SJSA1 (cell line): ENCODE measurements around the gene PTPRM. TPM values are rescaled to one million over a fixed set of nuclear protein-coding genes. Genes with fewer than 3 reads are reported as not detected.
A peak's percentile ranks its signal among the peaks of the same experiment; 100 is the strongest.

Experiments used
- DNase-seq, 2 experiments: peaks; one replicate each; pipeline ENCODE4 v3.0.0-alpha.2; 2015 to 2020; ENCODE audit warnings: low spot score in 2 of 2, low read depth in 1 of 2
- H3K27ac ChIP-seq: fragments of 250-450 bp; sonication (Bioruptor Pico); 2 replicates; pipeline ENCODE4 v1.5.1; 2020; ENCODE audit warnings: mild to moderate bottlenecking, moderate library complexity
- H3K27me3 ChIP-seq: fragments of 250-450 bp; sonication (Bioruptor Pico); replicated peaks from 2 replicates; pipeline ENCODE4 v1.5.1; 2020; ENCODE audit warnings: mild to moderate bottlenecking, moderate library complexity
- H3K36me3 ChIP-seq: fragments of 250-450 bp; sonication (Bioruptor Pico); 2 replicates; pipeline ENCODE4 v1.5.1; 2020; ENCODE audit warnings: mild to moderate bottlenecking
- H3K4me1 ChIP-seq: fragments of 250-450 bp; sonication (Bioruptor Pico); replicated peaks from 2 replicates; pipeline ENCODE4 v1.6.1; 2021; ENCODE audit warnings: mild to moderate bottlenecking
- H3K4me3 ChIP-seq: fragments of 250-450 bp; sonication (Bioruptor Pico); 2 replicates; pipeline ENCODE4 v1.5.1; 2020; ENCODE audit warnings: mild to moderate bottlenecking
- H3K9me3 ChIP-seq: fragments of 250-450 bp; sonication (Bioruptor Pico); replicated peaks from 2 replicates; pipeline ENCODE4 v1.5.1; 2020; ENCODE audit warnings: mild to moderate bottlenecking
- total RNA-seq: library from RNA; depleted of rRNA; stranded (reverse); fragments of >200 nt; shearing (Covaris generic); gene quantifications from 2 replicates; pipeline ENCODE4 v1.2.3, GENCODE V29; 2014

The PTPRM gene
- total RNA-seq, 1 experiment from 2014 or later, result 68.3 TPM

DNA sequence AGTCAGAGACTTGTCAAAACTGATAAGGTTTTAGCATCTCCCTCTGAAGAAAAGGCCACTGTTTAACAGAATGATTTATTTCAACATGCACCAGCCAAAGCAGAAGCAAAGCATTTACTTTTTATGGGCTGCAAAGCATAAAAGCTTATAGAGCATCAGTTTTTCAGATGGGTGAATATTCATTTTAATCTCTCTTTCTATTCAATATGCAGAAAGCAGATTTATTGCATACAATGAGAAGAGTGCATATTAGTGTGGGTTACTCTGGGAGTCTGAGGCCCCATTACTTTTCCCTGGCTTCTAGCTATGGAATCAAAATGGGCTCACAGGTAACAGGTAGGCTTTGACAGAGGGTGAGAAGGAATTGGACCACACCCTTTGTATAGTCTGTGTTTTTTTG, 9.0 kb downstream of the PTPRM start:
- H3K36me3 ChIP-seq, result no peaks in the 10 kb centered on the region
- H3K27me3 ChIP-seq, result no peaks in the 10 kb centered on the region
- peak overlapping the region; percentile 75 for H3K27ac ChIP-seq
- H3K4me3 ChIP-seq, result no peak overlapping the region
- DNase-seq, result peak in 1 of 2 experiments; percentile 21
- H3K4me1 ChIP-seq, result peaks cover 72% of the 10 kb centered on the region
- no peaks in the 10 kb centered on the region for H3K9me3 ChIP-seq

DNA sequence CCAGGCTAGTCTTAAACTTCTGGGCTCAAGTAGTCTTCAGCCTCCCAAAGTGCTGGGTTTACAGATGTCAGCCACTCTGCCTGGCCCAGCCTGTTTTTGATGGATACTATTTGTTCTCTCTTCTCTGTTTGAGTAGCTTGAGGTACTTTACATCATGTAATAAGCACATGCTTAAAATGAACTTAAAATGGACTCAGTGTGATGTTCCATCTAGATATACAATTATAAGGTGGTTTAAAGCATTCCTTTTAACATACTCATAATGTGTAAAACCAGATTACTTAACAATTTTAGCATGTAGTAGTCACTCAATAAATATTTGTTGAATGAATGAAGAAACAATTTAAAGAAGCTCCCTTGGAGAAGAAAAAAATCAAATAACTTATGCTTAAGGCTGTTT, 9.6 kb downstream of the PTPRM start:
- Histone ChIP-seq H3K36me3 (no peaks in the 10 kb centered on the region), H3K27ac (peak overlapping the region; percentile 75), H3K4me3 (no peak overlapping the region), H3K27me3 (no peaks in the 10 kb centered on the region), H3K9me3 (no peaks in the 10 kb centered on the region), H3K4me1 (peaks cover 66% of the 10 kb centered on the region)
- peak in 1 of 2 experiments; percentile 70 for DNase-seq

DNA sequence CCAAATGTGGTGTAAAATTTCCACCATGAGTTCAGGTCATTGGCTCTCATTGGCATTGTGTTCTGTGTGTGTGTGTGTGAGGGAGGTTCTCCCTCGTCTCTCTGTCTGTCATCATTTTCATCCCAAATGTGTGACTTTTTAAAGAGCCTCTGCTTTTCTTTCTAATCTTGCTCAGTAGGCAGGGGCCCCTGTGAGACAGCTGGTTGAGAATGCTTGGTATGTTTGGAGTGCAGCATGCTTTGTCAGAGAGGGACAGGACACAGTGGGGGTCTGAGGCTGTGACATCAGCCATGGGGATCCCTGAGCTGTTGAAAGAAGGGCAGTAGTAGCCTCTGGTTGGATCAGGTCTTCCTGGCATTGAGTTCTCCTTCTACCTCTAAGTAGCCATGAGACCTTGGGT, 10.6 kb downstream of the PTPRM start:
- peak; percentile 90 to 91 for DNase-seq
- H3K4me3 ChIP-seq, result no peak overlapping the region
- no peaks in the 10 kb centered on the region for H3K27me3 ChIP-seq
- no peaks in the 10 kb centered on the region for H3K9me3 ChIP-seq
- no peaks in the 10 kb centered on the region for H3K36me3 ChIP-seq
- H3K27ac ChIP-seq, result peak overlapping the region; percentile 75
- H3K4me1 ChIP-seq, result peaks cover 60% of the 10 kb centered on the region

DNA sequence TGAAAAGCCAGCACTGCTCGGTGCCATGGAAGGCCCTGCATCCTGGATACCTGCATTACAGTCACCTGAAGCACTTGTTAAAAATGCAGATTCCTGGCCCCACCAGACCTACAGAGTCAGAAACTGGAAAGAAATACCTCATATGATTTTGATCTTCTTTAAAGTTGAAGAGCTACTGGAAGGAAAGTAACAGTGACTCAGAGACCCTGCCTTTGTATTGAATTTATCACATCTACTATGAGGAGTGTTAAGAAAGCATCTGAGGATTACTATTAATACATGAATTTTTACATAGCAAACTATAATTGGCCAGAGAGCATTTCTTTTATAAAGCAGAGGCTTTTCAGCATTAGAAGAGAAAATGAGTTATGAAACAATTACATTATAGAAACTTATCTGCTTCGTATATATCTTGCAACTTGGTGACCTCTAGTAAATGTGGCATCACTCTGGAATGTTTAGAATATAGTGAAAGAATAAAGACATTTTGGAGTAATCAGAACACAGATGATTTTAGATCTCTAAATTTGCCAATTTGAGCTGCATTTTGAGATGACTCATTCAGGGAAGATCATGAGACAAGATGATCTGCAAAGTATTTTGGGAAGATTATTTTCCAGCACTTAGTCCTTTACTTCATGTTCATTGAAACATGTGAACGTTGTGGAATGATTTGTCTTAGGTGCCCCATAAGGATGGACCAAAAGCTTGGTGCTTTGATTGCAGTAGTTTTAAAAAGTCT, 12.2 kb downstream of the PTPRM start:
- no peak overlapping the region for H3K4me3 ChIP-seq
- peaks cover 50% of the 10 kb centered on the region for H3K4me1 ChIP-seq
- no peaks in the 10 kb centered on the region for H3K27me3 ChIP-seq
- H3K27ac ChIP-seq, result peak overlapping the region; percentile 39
- no peaks in the 10 kb centered on the region for H3K36me3 ChIP-seq
- no peaks in the 10 kb centered on the region for H3K9me3 ChIP-seq
- DNase-seq, result peak in 1 of 2 experiments; percentile 35

DNA sequence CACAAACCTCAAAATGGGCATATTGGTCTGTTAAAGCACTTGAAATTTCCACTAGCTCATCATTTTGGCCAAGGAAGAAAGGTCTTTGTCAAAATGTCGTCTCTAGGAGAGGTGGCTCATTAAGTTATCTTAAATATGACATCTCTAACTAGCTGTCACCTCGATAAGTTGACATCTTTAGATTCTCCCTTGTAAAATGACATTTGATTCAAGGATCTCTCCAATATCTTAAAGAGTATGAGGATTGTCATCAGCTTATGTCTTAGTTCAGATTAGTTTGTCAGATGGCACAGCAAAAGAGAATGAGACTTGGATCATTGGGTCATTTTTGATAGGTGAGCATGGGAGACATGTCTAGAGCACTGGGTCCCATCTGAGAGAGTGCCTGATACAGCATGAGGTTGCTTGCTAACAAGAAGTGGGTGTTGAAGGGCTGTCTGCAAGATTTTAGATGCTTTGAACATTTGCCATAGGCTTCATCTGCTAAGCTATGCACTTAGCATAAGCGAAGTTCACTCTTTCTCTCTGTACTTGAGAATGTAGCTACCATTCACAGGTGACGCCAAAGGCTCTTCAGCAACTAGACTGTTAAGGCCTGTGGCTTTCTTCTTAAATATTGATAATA, 12.9 kb downstream of the PTPRM start:
- H3K9me3 ChIP-seq, result no peaks in the 10 kb centered on the region
- H3K27me3 ChIP-seq, result no peaks in the 10 kb centered on the region
- H3K36me3 ChIP-seq, result no peaks in the 10 kb centered on the region
- H3K4me3 ChIP-seq, result no peak overlapping the region
- H3K4me1 ChIP-seq, result peaks cover 50% of the 10 kb centered on the region
- DNase-seq, result no peak
- H3K27ac ChIP-seq, result no peak overlapping the region

DNA sequence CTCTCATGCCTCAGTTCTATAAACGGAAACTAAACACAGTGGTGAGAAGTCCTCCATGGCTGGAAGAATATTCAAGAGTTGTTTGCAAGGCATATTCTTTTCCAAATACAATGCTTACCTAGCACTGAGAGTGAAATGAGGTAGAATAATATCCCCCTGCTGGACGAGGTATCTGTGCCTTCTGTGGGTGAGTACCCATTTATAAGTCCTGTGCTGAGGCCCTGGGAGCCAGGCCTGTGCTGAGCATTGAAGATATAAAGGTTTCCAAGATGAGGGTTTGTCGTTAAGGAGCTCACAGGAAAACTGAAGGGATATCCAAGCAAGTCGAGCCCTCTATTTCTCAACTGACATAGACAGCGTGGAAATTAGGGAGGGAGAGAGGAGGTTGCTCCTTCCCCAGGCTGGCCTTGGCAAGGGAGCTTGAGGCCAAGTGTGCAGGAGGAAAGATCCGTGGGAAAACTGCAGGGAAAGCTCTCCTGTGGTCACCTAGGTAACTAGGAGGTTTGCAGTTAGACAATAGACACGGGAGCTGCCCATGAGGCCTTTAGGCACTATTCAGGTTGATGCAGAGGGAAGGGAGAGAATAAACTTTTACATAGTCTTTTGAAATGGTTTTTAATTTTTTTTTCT, 17.6 kb downstream of the PTPRM start:
- no peak overlapping the region for H3K4me3 ChIP-seq
- no peaks in the 10 kb centered on the region for H3K36me3 ChIP-seq
- no peak for DNase-seq
- H3K27me3 ChIP-seq, result no peaks in the 10 kb centered on the region
- peaks cover 3% of the 10 kb centered on the region for H3K4me1 ChIP-seq
- no peaks in the 10 kb centered on the region for H3K9me3 ChIP-seq
- H3K27ac ChIP-seq, result no peak overlapping the region

DNA sequence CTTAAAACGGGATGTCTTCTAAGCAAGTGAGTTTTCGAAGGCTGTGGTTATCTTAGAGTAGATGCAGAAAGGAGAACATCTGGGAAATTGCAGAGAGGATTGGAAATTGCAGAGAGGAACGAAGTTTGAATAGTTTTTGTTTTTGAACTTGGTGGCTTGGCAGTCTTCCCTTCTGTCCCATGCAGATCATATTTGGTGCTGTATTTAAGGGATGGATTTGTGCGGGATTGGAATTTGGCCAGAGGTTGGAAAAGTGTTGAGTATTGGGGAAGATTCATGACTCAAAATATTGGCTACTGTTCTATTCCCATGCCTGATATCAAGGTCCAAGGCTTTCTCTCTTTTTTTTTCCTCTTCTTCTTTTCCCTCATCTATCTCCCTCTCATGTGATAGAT, 18.2 kb downstream of the PTPRM start:
- no peaks in the 10 kb centered on the region for H3K36me3 ChIP-seq
- H3K27ac ChIP-seq, result no peak overlapping the region
- no peaks in the 10 kb centered on the region for H3K9me3 ChIP-seq
- H3K4me1 ChIP-seq, result no peaks in the 10 kb centered on the region
- no peak overlapping the region for H3K4me3 ChIP-seq
- DNase-seq, result no peak
- H3K27me3 ChIP-seq, result no peaks in the 10 kb centered on the region

DNA sequence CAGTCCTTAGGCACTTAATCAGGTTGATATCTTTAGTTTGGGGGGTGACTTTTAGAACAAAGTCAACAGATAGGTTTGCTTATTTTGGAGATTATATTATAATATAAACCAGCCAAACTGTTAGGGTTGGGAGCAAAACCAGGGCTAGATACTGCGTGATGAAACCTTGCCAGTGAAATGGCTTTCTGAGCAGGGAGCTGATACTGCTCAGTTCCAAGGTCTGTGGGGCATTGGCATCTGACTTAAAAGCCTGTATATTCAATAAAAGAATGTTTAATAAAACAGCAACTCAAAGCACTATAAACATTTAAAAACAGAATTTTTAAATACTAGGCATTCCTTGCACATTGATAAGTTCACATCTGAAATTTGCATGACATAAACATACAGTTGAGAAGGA, 19.3 kb downstream of the PTPRM start:
- no peak overlapping the region for H3K4me3 ChIP-seq
- H3K27ac ChIP-seq, result no peak overlapping the region
- no peak for DNase-seq
- H3K36me3 ChIP-seq, result no peaks in the 10 kb centered on the region
- 0 out of 2 replicates have a peak, but pooled peaks cover 5% of the 10 kb centered on the region for H3K4me1 ChIP-seq
- no peaks in the 10 kb centered on the region for H3K9me3 ChIP-seq
- H3K27me3 ChIP-seq, result no peaks in the 10 kb centered on the region

DNA sequence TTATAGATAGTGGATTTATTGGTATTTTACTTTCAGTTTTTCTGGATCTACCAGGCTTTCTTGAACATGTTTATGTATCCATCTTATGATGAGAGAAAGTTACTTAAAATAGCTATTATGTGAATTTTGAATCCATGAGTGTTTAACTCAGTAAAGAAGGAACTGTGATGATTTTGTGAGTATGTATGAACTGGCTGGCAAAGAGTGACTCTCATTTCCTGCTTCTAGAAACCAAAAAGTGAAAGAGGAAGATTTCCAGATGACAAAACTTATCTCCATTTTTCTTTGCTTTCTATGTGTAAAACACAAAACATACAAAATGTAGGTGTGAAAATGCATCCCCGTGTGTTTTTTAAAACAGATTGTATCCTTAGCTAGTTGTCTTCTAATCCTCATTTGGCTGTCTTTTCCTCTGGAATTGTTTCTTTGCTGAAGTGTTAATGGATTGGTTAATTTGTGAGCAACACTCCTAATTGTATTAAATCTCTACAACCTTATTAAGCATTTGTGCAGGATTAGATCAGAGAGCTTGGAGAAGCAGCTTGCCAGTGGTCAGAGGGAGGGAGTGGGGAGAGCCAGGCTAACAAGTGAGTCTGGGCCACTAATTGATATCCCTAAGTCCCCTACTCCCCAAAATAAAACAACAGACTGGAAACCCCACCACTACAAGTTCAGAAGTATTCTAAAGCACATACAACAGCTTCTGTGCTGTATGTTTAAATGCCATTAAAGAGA, 23.9 kb downstream of the PTPRM start:
- no peaks in the 10 kb centered on the region for H3K36me3 ChIP-seq
- no peaks in the 10 kb centered on the region for H3K9me3 ChIP-seq
- H3K27ac ChIP-seq, result no peak overlapping the region
- no peak overlapping the region for H3K4me3 ChIP-seq
- H3K4me1 ChIP-seq, result 0 out of 2 replicates have a peak, but pooled peaks cover 5% of the 10 kb centered on the region
- no peak for DNase-seq
- no peaks in the 10 kb centered on the region for H3K27me3 ChIP-seq

DNA sequence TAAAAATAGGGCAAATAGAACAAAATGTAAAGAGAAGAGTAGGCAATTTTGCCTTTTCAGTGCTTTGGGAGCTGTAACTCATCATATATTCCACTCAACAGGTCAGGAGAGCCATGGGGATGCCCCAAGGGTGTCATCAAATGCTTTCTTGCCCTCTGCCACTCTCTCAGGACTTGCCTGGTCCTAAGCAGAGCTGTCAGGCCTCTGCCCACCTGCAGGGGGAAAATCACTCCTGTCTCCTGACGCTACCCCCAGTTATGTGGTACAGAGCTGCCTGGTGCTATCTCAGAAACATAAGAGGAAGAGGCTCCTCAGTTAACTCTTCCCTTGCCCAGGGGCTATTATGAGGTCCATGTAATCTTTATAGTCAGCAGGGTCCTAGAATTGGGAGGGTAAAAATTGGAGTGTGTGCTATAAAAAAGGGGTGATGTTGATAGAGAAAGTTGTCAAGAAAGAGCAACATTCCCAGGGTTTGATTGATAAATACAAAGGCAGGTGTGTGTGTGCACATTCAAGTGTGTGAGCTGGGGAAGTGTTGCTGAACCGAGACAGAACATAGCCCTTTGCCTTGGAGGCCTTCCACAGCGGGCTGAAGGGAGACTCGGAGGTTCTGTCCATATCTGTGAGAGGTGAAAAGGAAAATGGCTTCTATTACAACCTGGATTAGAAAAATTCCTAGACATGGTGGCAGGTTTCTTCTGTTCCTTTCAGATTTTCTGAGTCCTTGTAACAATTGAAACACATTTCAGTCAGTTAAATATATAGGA, 25.4 kb downstream of the PTPRM start:
- Histone ChIP-seq H3K4me1 (peaks cover 11% of the 10 kb centered on the region; the same call in 1 of the 2 replicates), H3K27ac (no peak overlapping the region)

DNA sequence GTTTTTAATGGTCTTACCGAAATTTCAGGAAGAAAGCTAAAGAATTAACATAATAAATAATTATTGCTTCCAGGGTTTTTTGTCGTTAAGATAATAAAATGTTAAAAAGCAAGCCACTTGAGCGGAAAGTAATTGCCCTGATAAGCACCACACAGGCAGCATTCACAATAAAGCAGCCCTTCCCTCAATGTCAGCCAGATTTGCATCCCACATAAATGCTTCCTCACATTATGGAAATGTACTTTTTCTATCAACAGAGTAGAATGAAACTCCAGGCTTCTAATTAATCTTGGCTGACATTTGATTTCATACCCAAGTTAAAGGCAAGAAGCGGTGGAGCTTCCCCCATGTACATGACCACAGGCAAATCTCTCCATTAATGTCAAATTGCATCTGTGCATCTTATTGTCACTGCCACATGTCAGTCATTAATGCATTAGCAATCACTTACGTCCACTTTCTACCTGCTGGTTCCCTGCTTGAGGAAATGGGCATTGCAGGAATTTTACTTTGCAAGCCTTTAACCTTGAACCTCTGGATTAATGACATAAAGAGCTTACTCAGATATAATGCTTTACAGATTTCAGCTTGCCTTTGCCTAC, 26.2 kb downstream of the PTPRM start:
- H3K4me3 ChIP-seq, result no peak overlapping the region
- H3K36me3 ChIP-seq, result no peaks in the 10 kb centered on the region
- peaks cover 20% of the 10 kb centered on the region for H3K4me1 ChIP-seq
- H3K27ac ChIP-seq, result no peak overlapping the region
- H3K9me3 ChIP-seq, result no peaks in the 10 kb centered on the region
- no peaks in the 10 kb centered on the region for H3K27me3 ChIP-seq
- DNase-seq, result no peak

More for the DNA sequence above, 25.4 kb downstream of the PTPRM start:
- no peaks in the 10 kb centered on the region for H3K36me3 ChIP-seq
- DNase-seq, result no peak
- H3K9me3 ChIP-seq, result no peaks in the 10 kb centered on the region
- no peak overlapping the region for H3K4me3 ChIP-seq
- H3K27me3 ChIP-seq, result no peaks in the 10 kb centered on the region

DNA sequence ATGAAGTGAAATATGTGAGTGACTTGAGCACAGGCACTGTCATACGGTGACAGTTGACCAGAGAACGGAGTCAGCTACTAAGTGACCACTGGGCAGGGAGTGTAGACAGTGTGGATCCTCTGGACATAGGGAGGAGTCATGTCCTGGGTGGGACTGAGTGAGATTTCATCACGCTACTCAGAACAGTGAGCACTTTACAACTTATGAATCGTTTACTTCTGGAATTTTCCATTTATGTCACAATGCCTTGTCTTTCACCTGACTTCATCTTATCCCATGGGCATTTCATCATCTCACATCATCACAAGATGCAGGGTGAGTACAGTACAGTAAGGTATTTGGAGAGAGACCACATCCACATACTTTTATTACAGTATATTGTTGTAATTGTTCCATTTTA, 29.0 kb downstream of the PTPRM start:
- Histone ChIP-seq H3K4me3 (no peak overlapping the region), H3K27ac (no peak overlapping the region), H3K36me3 (no peaks in the 10 kb centered on the region), H3K27me3 (no peaks in the 10 kb centered on the region), H3K4me1 (peaks cover 41% of the 10 kb centered on the region), H3K9me3 (no peaks in the 10 kb centered on the region)
- no peak for DNase-seq

DNA sequence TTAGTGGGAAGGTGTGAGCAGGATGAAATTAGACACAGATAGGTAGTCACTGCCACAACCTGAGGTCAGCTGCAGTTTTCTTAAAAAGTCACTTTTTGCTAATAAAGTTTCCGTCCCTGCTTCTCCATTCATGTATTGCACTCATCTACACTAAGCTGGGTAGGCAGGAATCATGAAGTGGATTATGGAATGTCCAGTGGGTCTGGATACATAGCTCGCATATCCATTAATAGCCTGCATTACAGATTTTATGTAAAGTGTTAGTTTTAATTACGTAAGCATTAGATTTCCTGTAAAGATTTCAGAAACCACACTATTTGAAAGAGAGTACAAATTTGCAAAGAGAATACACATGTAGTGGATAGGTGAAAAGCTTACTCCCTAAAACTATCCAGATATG, 30.4 kb downstream of the PTPRM start:
- Histone ChIP-seq H3K4me3 (no peak overlapping the region), H3K4me1 (peaks cover 51% of the 10 kb centered on the region)
- DNase-seq, result no peak

More for the DNA sequence above, 30.4 kb downstream of the PTPRM start:
- Histone ChIP-seq H3K27me3 (no peaks in the 10 kb centered on the region), H3K27ac (no peak overlapping the region), H3K9me3 (no peaks in the 10 kb centered on the region), H3K36me3 (no peaks in the 10 kb centered on the region)
